Smooth muscle cell (in vitro differentiated cells): ENCODE results near the gene VAV2. TPM values are rescaled to one million over a fixed set of nuclear protein-coding genes. Genes with fewer than 3 reads are reported as not detected.

Experiments
- DNase-seq: peaks from one replicate; lab custom pipeline; 2025; ENCODE audit not compliant: unreplicated experiment; lab: John Stamatoyannopoulos, UW
- H2AFZ ChIP-seq: fragments of 200-600 bp; sonication (generic); 2 replicates; pipeline ENCODE4 v1.6.0; 2016; ENCODE audit warnings: antibody characterized with exemption, low read depth, mild to moderate bottlenecking
- H3F3A ChIP-seq: fragments of 200-600 bp; sonication (generic); 2 replicates; pipeline ENCODE4 v1.6.0; 2017; ENCODE audit warnings: antibody characterized with exemption, low read depth
- H3K27ac ChIP-seq: fragments of 200-600 bp; sonication (generic); 2 replicates; pipeline ENCODE4 v1.5.1; 2016; ENCODE audit warnings: low read depth, mild to moderate bottlenecking
- H3K27me3 ChIP-seq: fragments of 200-600 bp; sonication (generic); 2 replicates; pipeline ENCODE4 v1.6.1; 2016; ENCODE audit warnings: low read depth, mild to moderate bottlenecking
- H3K36me3 ChIP-seq: fragments of 200-600 bp; sonication (generic); 2 replicates; pipeline ENCODE4 v1.5.1; 2016; ENCODE audit warnings: low read depth
- H3K4me1 ChIP-seq: fragments of 200-600 bp; sonication (generic); 2 replicates; pipeline ENCODE4 v1.5.1; 2016; ENCODE audit warnings: low read depth
- H3K4me2 ChIP-seq: fragments of 200-600 bp; sonication (generic); 2 replicates; pipeline ENCODE4 v1.6.0; 2016; ENCODE audit warnings: mild to moderate bottlenecking
- H3K4me3 ChIP-seq: fragments of 200-600 bp; sonication (generic); 2 replicates; pipeline ENCODE4 v1.5.1; 2016; ENCODE audit warnings: mild to moderate bottlenecking
- H3K79me2 ChIP-seq: fragments of 200-600 bp; sonication (generic); 2 replicates; pipeline ENCODE4 v1.6.0; 2016; ENCODE audit warnings: low read depth, mild to moderate bottlenecking
- H3K9ac ChIP-seq: fragments of 200-600 bp; sonication (generic); 2 replicates; pipeline ENCODE4 v1.6.0; 2016; ENCODE audit warnings: low read depth
- H3K9me3 ChIP-seq: fragments of 200-600 bp; sonication (generic); replicated peaks from 2 replicates; pipeline ENCODE4 v1.5.1; 2016; ENCODE audit warnings: low read depth
- H4K20me1 ChIP-seq: fragments of 200-600 bp; sonication (generic); 2 replicates; pipeline ENCODE4 v1.6.0; 2016; ENCODE audit warnings: low read depth
- CTCF ChIP-seq: fragments of 200-600 bp; sonication (generic); IDR thresholded peaks from 2 replicates; pipeline ENCODE4 v1.5.1; 2017; ENCODE audit warnings: borderline replicate concordance, mild to moderate bottlenecking, antibody characterized with exemption; ENCODE audit not compliant: insufficient read depth, poor library complexity, severe bottlenecking
- WGBS: methylation state at CpG from one replicate; pipeline ENCODE4 v1.1.7; 2016; ENCODE audit warnings: low lambda C conversion rate; 5-methylcytosine and 5-hydroxymethylcytosine counted together
- polyA plus RNA-seq: library from polyadenylated mRNA; unstranded; fragments of >200 nt; fragmentation: Nextera tagmentation; extraction: Ambion mirVana; gene quantifications from 2 replicates; pipeline ENCODE4 v1.2.1, GENCODE V29; 2016
- total RNA-seq: library from RNA; depleted of rRNA; stranded (reverse); fragments of >200 nt; gene quantifications from 2 replicates; pipeline ENCODE4 v1.2.3, GENCODE V29; 2014

The VAV2 gene
- total and polyA plus RNA-seq, 2 experiments from 2014 or later, result 26.2 to 35.3 TPM

- Histone ChIP-seq H3K27me3 (no peaks in the 10 kb centered on the region), H4K20me1 (no peaks in the 10 kb centered on the region), H3K4me3 (peak overlapping the region; percentile 44), H3K27ac (no peak overlapping the region), H3F3A (no peaks in the 10 kb centered on the region), H2AFZ (no peak overlapping the region), H3K36me3 (no peaks in the 10 kb centered on the region), H3K4me1 (peaks cover 13% of the 10 kb centered on the region), H3K9me3 (no peaks in the 10 kb centered on the region), H3K4me2 (peak overlapping the region; percentile 88), H3K9ac (no peak overlapping the region), H3K79me2 (no peaks in the 10 kb centered on the region)
- TF ChIP-seq CTCF, result no peak
- 93% methylated on average over 13 of the region's 15 CpGs for WGBS
- DNase-seq, result no peak
Observed at GRCh38 chr9:133737071-133737773, 254.9 kb downstream of the VAV2 start.

GRCh38 chr9:133735931-133736330, 256.2 kb downstream of the VAV2 start:
- Histone ChIP-seq H3K9me3 (no peaks in the 10 kb centered on the region), H3K36me3 (no peaks in the 10 kb centered on the region), H4K20me1 (no peaks in the 10 kb centered on the region), H3F3A (no peaks in the 10 kb centered on the region), H3K79me2 (no peaks in the 10 kb centered on the region), H3K4me3 (no peak overlapping the region), H3K27ac (no peak overlapping the region), H3K27me3 (no peaks in the 10 kb centered on the region), H2AFZ (no peak overlapping the region), H3K4me1 (peaks cover 13% of the 10 kb centered on the region), H3K4me2 (no peak overlapping the region), H3K9ac (no peak overlapping the region)
- WGBS, result 97% methylated on average over 8 of the region's 8 CpGs
- no peak for DNase-seq
- no peak for TF ChIP-seq CTCF

- H3K36me3 ChIP-seq, result no peaks in the 10 kb centered on the region
- no peak for DNase-seq
- H3K4me3 ChIP-seq, result no peak overlapping the region
- H3K9me3 ChIP-seq, result no peaks in the 10 kb centered on the region
- no peaks in the 10 kb centered on the region for H3F3A ChIP-seq
- TF ChIP-seq CTCF, result no peak
- H3K79me2 ChIP-seq, result no peaks in the 10 kb centered on the region
- H3K4me1 ChIP-seq, result peaks cover 13% of the 10 kb centered on the region
- no peak overlapping the region for H2AFZ ChIP-seq
- no peaks in the 10 kb centered on the region for H3K27me3 ChIP-seq
- H4K20me1 ChIP-seq, result no peaks in the 10 kb centered on the region
- WGBS, result 58% methylated on average over 10 of the region's 10 CpGs
- H3K27ac ChIP-seq, result no peak overlapping the region
- no peak overlapping the region for H3K9ac ChIP-seq
- no peak overlapping the region for H3K4me2 ChIP-seq
Observed at GRCh38 chr9:133735415-133735775, 256.7 kb downstream of the VAV2 start.
